HG03571 (cell line): ENCODE measurements around the gene PRKCQ.

Experiments used
- ATAC-seq: cut with Tn5 transposase; IDR thresholded peaks from one replicate; pipeline ENCODE4 v1.9.1; 2021; ENCODE audit not compliant: unreplicated experiment

Gene PRKCQ

DNA sequence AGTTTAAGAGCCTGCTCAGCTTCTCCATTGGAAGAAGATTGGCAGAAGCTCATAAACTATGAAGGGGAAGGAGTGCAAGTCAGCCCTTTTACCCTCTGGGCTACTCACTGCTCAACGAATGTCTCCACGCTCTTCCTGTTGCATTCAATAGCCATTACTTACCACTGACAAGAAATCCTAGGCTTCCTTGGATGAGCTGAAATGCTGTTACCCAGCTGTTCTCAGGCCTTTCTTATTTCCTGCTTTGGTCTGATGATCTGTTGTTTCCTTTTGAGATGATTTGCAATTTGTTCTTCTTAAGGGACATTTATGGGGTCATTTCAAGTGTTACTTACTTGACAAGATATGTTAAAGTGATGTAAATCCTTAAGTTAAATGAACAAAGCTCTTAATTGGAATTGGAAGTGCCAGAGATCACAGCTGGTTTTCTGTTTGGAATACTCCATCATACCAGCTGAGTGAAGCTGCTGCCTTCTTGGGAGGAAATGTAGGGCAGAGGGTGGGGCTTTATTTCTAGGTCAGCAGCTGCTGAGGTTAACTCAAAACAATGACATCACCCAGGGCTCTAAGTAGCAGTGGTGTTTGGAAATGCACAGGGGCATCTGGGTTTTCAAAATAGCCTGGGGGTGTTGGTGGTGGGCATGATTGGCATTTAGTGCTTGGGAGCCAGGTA lies 170.0 kb downstream of the PRKCQ start:
- ATAC-seq, result no peak

DNA sequence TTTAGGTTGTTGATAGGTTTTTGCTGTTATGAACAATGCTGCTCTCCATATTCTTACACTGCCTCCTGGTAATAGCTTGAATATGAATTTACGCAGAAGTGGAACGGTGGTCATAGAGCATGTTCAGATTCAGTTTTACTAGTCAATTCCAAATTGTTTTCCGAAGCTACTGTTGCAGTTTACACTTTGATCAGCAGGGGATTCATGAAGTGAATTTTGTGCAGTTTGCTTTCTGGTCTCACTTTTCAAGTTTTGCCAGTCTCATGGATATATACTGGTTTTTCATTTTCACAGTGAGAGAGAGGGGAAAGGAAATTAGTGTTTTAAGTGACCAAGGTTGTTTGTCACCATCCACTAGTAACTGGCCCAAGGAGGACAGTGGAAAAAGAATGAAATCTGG lies 171.3 kb downstream of the PRKCQ start:
- ATAC-seq, result no peak

DNA sequence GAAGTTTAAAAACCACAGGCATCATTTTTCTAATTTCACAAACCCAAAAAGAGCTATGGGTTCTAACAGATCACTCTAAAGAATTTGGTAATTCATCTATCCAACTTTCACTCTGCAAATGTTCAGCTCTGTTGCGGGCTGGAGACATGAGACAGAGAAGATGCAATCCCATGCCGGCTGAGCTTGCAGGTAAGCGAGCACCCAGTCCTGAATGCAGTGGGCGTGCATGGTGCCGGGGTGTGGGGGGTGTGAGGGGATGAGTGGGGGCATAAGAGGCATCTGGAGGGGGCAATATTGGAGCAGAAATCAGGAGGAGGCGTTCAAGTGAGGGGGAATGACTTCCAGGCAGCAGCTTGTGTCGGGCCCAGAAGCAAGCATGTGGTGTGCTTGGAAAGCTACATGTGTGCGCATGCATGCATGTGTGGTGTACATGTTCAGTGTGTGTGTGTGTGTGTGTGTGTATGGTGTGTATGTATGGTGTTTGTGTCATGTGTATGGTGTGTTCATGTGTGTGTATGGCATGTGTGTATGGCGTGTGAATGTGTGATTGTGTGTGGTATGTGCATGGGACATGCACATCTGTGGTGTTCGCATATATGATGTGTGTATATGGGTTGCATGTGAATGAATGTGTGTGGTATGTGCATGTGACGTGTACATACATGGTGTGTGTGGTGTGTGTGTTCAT lies 172.9 kb downstream of the PRKCQ start:
- no peak for ATAC-seq

DNA sequence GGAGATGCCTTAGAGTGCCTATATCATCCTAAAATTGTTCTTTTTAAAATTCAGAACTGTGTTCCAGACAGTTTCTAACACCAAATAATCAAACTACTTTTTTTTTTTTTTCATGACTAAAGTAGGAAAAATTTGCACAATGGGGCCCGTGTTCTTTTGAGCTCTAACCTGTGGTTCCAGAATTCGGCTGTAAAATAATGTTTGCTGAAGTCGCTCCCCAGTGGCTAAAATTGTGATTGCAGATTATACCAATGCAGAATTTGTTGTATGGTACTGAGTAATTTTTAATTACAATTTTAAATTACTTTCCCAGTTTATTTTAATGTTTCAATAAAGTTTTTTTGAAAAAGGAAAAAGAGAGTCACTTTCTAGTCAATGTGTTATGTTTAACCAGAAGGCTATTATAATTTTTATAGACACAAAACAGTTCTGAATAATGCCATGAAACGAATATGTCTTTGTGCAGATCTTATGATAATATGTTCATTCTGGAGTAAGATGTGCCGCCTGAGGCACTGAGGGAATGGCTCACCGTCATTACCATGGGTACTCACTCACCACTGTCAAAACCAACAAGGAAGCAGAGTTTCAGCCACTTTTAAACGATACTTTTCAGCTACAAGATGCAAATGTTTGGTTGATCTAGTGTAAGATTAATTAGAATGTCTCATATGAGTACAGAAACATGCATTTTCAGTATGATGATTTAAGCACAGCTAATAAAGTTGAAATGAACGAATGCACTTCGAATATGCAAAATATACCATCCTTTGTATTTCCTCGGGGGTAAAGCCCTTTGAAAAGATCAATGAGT lies 173.6 kb downstream of the PRKCQ start:
- ATAC-seq, result no peak

DNA sequence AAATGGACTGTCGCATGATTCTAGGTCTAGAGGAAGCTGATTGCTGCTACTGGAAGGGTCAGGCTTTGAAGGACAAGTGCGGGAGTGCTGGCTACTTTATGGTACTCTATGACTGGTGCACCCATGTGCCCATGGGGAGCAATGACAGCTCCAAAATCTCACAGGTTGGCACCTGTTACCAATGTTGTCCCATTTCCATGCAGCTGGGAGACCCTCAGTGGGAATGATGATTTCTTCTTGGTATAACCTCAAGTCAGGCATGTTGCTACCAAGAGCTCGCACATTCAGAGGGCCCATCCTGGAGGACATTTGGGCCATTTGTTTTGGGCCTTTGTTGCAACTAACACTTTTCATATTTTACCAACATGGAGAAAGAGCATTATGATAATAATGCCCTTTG lies 174.4 kb downstream of the PRKCQ start:
- ATAC-seq, result no peak

DNA sequence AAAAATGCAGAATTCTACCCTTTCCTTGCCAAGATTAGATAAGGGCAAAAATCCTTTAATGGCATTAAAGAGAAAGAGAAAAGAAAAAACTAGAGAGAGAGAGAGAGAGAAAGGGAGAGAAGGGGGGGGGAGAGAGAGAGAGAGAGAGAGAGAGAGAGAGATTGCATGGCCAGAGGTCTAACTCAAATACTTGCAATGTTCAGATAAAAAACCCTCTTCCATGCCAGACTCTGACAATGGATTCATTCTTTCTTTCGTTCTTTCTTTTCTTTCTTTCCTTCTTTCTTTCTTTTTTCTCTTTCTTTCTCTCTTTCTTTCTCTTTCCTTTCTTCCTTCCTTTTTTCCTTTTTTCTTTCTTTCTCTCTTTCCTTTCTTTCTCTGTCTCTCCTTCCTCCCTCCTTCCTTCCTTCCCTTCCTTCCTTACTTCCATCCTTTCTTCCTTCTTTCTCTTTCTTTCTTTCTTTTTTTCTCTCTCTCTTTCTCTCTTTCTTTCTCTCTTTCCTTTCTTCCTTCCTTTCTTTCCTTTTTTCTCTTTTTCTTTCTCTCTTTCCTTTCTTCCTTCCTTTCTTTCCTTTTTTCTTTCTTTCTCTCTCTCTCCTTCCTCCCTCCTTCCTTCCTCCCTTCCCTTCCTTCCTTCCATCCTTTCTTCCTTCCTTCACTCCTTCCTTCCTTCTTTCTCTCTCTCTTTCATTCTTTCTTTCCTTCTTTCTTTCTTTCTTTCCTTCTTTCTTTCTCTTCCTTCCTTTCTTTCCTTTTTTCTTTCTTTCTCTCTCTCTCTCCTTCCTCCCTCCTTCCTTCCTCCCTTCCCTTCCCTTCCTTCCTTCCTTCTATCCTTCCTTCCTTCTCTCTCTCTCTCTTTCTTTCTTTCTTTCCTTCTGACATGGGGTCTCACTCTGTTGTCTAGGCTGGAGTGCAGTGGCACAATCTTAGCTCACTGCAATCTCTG lies 175.7 kb downstream of the PRKCQ start:
- ATAC-seq, result no peak

DNA sequence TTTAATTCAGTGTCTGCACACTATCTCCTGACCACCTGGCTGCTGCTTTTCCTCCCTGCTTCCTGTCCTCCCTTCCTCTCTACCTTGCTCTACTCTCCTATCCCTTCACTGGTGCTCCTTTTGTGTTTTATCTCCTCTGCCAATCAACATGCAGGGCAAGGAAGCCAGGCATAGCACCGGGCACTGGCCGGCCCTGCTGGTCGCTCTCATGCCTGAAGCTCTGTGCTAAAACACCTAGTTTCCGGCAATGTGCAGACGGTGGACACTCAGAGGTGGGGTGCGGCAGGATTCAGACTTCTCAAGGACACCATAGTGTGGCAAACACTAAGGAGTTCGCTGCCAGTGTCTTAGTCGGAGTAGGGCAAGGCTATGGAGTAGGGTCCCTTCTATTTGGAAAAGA lies 177.1 kb downstream of the PRKCQ start:
- no peak for ATAC-seq

DNA sequence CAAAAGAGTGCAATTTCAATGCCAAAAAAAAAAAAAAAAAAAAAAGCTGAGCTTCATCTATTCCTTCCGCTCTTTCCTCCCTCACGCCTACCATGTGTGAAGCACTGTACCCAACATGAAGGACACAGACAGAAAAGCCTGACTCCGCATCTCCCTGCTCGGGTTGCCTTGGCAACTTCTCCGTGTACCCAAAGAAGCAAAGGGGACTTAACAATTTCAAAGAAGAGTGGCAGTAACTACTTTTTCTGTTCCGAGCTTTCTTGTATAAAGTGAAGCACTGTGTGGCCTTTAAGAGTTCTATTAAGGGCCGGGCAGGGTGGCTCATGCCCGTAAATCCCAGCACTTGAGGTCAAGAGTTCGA lies 177.7 kb downstream of the PRKCQ start:
- ATAC-seq, result no peak

DNA sequence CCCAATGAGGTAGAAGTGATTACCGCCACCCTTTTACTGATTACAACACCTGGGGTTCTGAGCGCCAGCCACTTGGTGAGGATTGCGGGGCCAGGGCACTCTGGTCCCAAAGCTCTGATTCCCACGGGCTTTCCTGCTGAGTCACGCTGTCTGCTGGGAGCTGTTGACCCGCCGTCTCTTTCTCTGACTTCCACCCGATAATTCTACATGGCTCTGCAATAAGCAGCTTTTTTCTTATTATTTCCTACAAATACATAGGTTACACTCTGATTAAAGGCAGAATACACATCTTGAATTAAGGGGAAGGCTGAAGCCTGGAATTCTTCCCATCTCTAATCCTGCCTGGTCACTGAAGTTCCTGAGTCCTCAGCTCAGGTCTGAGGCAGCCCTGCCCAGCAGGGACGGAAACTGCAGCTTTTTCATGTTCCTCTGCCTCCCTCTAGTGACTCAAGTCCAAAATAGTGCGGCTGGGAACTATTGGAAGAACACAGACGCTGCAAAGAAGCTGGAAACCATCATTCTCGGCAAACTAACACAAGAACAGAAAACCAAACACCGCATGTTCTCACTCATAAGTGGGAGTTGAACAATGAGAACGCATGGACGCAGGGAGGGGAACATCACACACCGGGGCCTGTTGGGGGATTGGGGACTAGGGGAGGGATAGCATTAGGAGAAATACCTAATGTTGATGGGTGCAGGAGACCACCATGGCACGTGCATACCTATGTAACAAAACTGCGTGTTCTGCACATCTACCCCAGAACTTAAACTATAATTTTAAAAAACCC lies 178.3 kb downstream of the PRKCQ start:
- no peak for ATAC-seq

DNA sequence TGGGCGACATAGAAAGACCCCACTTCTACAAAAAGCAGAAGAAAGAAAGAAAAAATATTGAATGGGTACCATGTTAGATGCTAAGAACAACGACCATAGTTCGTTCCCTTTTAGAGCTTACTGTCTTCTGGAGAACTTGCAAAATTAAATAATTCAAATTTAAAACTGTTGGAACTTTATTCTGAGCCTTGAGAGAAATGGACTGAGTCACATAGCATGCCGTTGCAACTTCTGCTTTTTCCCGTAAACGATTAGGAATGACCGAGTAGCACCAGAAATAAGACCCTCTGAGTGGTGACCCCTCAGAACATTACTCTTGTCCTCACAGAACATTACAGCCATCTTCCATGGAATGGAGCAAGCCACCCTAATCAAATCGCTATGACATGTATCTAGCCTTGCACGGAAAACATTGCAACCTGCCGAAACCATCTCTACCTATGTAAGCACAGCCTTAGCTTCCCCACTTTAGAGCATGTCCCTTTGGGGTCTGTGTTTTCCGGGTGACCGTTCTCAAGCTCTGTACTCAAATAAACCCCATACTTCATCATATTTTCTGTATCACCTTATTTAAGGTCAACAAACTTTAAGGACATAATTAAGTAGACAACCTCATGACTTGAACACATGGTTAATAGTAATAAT lies 179.1 kb downstream of the PRKCQ start:
- no peak for ATAC-seq

DNA sequence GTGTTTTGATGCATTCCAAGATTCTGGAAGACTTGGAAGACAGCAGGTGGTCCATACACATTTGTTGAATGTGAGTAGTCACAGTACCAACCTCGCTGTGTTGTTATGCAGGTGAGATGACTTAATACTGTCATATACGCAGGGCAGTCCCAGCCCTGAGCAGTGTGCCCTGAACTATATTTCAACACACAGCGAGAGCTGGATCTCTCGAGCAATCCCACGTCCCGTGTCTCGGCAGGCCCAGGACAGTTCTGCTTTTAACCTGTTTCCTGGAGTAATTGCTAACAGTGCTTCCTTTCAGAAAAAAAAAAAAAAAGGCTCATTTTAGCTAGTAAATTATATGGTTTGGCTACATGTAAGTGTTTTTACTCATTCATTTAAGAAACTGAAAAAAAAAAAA lies 179.7 kb downstream of the PRKCQ start:
- ATAC-seq, result no peak

DNA sequence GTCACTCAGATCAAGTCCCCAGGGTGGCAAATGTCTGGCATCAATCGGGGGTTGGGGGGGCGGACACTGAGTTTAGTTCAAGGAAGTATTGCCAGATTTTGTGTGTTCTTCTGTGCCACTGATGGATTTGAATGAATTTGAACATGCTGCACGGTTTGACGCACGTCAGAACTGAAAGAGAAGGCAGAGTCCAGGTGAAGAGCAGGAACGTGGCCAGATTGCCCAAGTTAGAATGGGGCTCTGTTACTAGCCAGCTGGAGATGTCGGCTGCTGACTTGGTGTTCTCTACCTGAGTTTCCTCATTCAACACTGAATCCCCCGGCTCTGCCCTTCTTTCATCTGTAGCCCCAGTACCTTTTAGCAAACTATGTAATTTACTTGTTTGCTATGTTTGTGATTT lies 180.2 kb downstream of the PRKCQ start:
- no peak for ATAC-seq

DNA sequence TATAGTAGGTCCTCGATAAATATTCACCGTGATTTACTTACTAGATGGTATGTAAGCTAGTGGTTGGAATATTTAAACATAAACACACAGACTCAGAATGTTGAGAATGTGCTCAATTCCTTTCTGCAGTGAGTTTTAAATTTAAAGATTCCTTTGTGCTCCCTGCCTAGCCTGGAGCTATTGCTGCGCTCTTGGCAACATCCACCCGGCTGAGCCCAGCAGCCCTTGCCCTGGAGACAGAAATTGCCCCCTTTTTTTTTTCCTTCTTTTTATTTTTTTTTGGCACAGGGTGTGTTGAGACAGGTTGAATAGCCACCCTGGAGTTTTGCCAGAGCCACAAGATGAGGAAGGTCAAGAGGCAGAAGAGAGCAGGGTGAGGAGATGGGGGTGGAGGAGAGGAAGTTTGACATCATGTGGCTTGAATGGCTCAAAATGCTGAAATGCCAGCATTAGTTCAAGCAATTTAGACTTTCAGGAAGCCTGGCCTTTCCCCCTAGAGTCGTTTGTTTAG lies 180.8 kb downstream of the PRKCQ start:
- no peak for ATAC-seq

DNA sequence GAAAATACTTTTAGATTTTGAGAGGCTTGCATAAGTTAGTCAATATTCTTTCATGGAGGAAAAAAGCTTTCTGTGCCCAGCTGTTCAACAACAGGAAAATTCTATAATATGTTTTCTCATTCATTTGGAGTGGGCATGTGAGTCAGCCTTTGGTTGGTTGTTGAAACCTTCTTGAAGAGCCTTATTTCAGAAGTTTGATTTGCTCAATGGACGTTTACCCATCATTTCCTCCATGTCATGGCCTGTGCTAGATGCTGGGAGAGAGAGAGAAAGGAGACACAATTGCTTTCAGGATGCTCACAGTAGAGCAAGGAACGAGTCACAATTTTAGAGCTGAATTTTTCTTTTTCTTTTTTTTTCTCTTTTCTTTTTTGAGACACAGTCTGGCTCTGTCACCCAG lies 181.7 kb downstream of the PRKCQ start:
- no peak for ATAC-seq

DNA sequence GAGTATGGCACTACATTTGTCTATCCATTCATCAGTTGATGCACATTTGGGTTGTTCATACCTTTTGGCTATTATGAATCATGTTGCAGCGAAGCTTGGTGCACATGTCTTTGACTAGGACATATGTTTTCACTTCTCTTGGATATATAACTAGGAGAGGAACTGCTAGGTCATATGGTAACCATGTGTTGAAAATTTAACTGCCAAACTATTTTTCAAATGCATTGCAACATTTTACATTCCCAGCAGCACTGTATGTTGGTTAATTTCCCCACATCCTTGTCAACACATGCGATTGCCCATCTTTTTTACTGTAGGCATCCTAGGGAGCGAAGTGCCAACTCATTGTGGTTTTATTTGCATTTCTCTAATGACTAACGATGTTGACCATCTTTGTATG lies 183.4 kb downstream of the PRKCQ start:
- no peak for ATAC-seq

DNA sequence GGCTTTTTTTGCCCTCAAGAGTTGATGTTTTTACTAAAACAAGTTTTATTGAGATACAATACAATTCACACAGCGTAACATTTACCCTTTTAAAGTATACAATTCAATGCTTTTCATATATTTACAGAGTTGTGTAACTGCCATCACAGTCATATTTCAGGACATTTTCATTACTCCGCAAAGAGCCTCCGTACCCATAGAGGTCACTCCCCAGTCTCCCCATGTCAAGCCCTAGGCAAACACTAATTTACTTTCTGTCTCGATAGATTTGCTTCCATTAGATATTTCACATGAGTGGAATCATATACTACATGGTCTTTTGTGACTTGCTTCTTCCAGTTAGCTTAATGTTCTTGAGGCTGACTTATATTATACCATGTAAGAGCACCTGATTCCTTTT lies 183.8 kb downstream of the PRKCQ start:
- ATAC-seq, result no peak

DNA sequence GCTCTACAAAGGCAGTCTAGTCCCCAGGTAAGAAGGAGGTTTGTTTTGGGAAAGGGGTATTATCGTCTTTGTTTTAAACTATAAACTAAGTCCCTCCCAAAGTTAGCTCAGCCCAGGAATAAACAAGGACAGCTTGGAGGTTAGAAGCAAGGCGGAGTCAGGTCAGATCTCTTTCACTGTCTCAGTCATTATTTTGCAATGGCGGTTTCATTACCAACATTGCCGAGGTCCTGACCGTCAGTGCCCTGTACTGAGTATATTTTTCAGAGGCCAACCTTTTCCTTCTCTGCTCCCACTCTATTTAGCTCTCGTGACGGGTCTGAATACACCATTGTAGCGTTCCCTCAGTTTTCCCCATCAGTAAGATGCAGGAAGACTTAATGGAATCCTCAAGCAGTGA lies 184.5 kb downstream of the PRKCQ start:
- no peak for ATAC-seq

DNA sequence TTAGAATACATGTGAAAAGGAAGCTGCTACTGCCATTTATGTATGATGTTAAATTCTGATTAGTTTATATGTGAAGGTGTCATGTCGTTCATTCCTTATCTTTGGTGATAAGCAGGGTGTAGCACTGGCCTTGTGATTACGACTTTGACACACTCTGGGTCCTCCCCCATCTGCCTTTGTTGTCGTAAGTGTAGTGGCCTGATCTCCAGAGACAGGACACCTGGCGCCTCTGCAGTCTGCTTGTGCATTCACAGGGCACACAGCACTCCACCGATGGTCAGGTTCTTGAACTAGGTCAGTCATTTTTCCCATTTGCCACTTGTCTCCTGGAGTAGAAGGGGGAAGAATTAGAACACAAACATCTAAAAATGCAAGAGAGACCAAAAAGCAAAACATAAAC lies 186.0 kb downstream of the PRKCQ start:
- no peak for ATAC-seq

DNA sequence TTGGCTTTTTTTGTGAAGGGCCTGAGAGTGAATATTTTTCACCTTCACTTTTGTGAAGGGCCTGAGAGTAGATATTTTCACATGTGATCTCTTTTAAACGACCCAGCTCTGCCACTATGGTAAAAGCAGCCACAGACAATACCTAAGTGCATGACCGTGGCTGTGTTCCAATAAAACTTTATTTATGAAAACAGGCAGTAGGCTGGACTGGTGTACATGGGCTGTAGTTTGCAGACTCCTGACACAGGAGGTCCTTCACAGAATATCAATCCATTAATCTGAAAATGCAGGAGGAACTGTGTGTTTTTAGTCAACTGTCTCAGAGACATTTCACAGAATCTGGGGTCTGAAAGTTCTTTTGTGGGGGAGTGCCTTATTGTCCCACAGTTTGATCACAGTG lies 186.9 kb downstream of the PRKCQ start:
- no peak for ATAC-seq
